Cardiac muscle cell (in vitro differentiated cells and primary cell): Measurements from ENCODE around the gene TERF2IP. TPM values are rescaled to one million over a fixed set of nuclear protein-coding genes. Genes with fewer than 3 reads are reported as not detected.

Experiments used
- DNase-seq, 2 donors: peaks; one replicate each; pipeline versions ENCODE4 v3.0.0 to v3.0.0-alpha.2; 2010 to 2017; ENCODE audit warnings: low read depth in 1 of 2, low spot score in 1 of 2
- H3K27ac ChIP-seq: fragments of 200-600 bp; sonication (generic); 2 replicates; pipeline ENCODE4 v1.5.1; 2016
- H3K27me3 ChIP-seq: fragments of 200-600 bp; sonication (generic); 2 replicates; pipeline ENCODE4 v1.6.0; 2016; ENCODE audit warnings: control low read depth
- H3K36me3 ChIP-seq: fragments of 200-600 bp; sonication (generic); 2 replicates; pipeline ENCODE4 v1.5.1; 2016; ENCODE audit warnings: control low read depth
- H3K4me1 ChIP-seq: fragments of 200-600 bp; sonication (generic); 2 replicates; pipeline ENCODE4 v1.8.1; 2017; ENCODE audit warnings: low read depth, mild to moderate bottlenecking, mixed run types
- H3K4me3 ChIP-seq: fragments of 200-600 bp; sonication (generic); 2 replicates; pipeline ENCODE4 v1.5.1; 2016; ENCODE audit warnings: mild to moderate bottlenecking
- H3K9me3 ChIP-seq: fragments of 200-600 bp; sonication (generic); 2 replicates; pipeline ENCODE4 v1.5.1; 2017; ENCODE audit warnings: low read depth, mild to moderate bottlenecking, control low read depth
- polyA plus RNA-seq: library from polyadenylated mRNA; unstranded; fragments of >200 nt; fragmentation: Nextera tagmentation; extraction: Ambion mirVana; gene quantifications from 2 replicates; pipeline ENCODE4 v1.2.1, GENCODE V29; 2016
- total RNA-seq: library from RNA; depleted of rRNA; stranded (reverse); fragments of >200 nt; gene quantifications from 2 replicates; pipeline ENCODE4 v1.2.3, GENCODE V29; 2016
- TF ChIP-seq, protein P1 (sequence below): IDR thresholded peaks from 2 replicates; pipeline ENCODE4 v1.5.1; 2012; ENCODE audit warnings: low read depth, mild to moderate bottlenecking, low read length

The TERF2IP gene
- total and polyA plus RNA-seq, 2 experiments from 2014 or later = 66.6 to 79.8 TPM

DNA sequence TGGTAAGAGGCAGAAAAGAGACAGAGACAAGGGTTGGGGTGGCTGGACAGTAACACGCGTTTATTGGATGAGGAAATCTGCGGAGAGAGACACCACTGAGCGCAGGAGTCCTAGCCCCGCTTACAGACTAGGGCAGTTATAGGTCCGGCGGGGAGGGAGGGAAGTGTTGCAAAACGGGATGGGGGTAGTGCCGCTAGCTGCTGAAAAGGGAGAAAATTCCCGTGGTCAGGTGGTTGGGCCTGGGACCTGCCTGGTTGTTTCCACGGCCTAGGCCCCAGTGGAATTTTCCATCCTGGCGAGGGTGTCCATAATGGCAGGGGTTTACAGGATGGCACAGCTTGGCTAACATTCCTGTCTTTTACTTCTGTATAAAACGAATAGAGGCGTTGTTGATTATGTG, 34.7 kb downstream of the TERF2IP start:
- peaks cover 1% of the 10 kb centered on the region for H3K4me1 ChIP-seq
- no peaks in the 10 kb centered on the region for H3K36me3 ChIP-seq
- DNase-seq = no peak
- no peaks in the 10 kb centered on the region for H3K9me3 ChIP-seq
- H3K27ac ChIP-seq = no peak overlapping the region
- TF ChIP-seq, protein P1, sequence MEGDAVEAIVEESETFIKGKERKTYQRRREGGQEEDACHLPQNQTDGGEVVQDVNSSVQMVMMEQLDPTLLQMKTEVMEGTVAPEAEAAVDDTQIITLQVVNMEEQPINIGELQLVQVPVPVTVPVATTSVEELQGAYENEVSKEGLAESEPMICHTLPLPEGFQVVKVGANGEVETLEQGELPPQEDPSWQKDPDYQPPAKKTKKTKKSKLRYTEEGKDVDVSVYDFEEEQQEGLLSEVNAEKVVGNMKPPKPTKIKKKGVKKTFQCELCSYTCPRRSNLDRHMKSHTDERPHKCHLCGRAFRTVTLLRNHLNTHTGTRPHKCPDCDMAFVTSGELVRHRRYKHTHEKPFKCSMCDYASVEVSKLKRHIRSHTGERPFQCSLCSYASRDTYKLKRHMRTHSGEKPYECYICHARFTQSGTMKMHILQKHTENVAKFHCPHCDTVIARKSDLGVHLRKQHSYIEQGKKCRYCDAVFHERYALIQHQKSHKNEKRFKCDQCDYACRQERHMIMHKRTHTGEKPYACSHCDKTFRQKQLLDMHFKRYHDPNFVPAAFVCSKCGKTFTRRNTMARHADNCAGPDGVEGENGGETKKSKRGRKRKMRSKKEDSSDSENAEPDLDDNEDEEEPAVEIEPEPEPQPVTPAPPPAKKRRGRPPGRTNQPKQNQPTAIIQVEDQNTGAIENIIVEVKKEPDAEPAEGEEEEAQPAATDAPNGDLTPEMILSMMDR = no peak
- no peaks in the 10 kb centered on the region for H3K27me3 ChIP-seq
- H3K4me3 ChIP-seq = no peak overlapping the region

DNA sequence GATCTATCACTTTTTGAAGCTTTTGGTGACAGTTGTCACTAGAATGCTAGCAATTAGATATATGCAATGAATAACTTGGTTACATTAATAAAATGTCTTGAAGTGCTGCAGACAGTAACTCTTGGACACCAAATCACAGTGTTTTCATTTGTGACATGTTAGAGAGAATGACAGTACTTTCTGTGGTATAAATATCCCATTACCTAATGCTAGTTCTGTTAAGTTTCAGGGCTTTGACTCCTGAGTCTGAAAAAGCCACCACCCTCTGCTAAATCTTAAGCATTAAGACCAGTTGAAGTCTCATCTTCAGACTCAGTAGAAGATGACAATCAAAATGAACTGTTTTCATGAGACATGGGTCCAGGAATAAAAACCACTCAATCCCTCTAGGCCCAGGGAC, 39.8 kb downstream of the TERF2IP start:
- Histone ChIP-seq H3K27me3 (no peaks in the 10 kb centered on the region), H3K36me3 (no peaks in the 10 kb centered on the region), H3K4me1 (no peaks in the 10 kb centered on the region), H3K27ac (no peak overlapping the region), H3K4me3 (no peak overlapping the region), H3K9me3 (no peaks in the 10 kb centered on the region)
- TF ChIP-seq, protein P1 = no peak
- DNase-seq = no peak

DNA sequence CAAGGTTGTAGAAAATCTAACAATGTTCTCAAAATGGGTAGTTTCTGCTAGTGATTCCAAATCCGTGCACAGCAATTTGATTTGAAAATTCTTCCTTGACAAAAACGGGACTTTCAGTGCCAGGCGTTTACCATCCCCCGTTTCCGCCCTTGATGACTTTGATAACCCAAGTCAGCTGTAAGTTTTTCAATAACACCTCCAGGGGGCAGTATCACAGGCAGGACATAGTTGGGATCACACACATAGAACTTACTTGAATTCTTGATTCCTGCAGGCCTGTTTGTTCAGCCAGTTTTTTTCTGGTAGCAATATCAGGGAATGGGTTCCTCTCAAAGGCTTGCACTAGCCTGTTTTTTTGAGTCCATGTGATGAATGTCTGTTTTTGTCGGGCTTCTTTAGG, 48.1 kb downstream of the TERF2IP start:
- H3K27me3 ChIP-seq = no peaks in the 10 kb centered on the region
- no peaks in the 10 kb centered on the region for H3K9me3 ChIP-seq
- no peaks in the 10 kb centered on the region for H3K4me1 ChIP-seq
- no peak overlapping the region for H3K27ac ChIP-seq
- TF ChIP-seq, protein P1 = peak; percentile 7
- no peaks in the 10 kb centered on the region for H3K36me3 ChIP-seq
- DNase-seq = no peak
- H3K4me3 ChIP-seq = no peak overlapping the region

DNA sequence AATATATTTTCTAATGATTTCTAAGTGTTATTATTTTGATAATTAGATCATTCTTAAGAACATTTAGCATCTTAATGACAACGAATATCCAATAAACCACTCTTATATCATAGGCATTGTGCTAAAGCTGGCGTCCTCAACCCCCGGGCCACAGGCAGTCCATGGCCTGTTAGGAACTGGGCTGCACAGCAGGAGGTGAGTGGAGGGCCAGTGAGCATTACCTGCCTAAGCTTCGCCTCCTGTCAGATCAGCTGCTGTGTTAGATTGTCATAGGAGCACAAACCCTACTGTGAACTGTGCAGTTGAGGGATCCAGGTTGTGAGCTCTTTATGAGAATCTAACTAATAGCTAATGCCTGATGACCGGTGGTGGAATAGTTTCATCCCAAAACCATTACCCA, 50.0 kb downstream of the TERF2IP start:
- Histone ChIP-seq H3K4me1 (no peaks in the 10 kb centered on the region), H3K27ac (no peak overlapping the region), H3K36me3 (no peaks in the 10 kb centered on the region), H3K27me3 (no peaks in the 10 kb centered on the region), H3K9me3 (no peaks in the 10 kb centered on the region), H3K4me3 (no peak overlapping the region)
- TF ChIP-seq, protein P1 = no peak
- DNase-seq = no peak

DNA sequence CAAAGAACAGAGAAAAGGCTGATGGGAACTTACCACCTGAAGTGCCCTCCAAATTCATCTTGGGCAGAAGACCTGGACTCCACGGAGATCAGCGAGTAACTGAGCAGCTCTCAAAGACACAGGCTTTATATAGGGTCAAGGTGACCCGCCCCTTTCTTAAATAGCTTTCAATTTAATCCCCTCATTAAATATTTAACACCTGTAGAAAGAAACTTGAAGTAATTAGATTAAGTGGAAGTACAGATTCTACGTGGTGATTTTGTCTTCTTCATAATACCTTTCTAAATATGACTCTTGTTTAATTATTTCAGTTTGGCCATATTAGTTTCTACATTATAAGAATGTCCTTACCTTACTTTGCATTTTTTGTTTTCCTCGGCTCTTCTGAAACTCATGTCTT, 53.8 kb downstream of the TERF2IP start, which contains the start of gene DUXB:
Gene DUXB (minus strand): TSS at position 101 of the 400 bp plus-strand sequence. CDS start 43 bp downstream, at position 58.
- TF ChIP-seq, protein P1 = no peak
- Histone ChIP-seq H3K4me1 (no peaks in the 10 kb centered on the region), H3K4me3 (no peak within 1 kb of the TSS)

DNA sequence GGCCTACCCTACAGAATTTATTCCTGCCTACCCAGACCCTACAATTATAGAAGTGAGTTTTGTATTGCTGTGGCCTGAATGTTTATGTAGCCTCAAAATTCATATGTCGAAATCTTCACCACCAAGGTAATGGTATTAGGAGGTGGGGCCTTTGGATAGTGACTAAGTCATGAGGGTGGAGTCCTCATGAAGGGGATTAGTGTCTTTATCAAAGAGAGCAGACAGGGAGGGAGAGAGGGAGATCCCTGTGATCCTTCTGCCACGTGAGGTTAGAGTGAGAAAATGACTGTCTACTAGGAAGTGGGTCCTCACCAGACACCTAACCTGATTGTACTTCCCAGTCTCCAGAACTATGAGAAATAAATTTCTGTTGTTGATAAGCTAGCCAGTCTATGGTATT, 54.7 kb downstream of the TERF2IP start:
- Histone ChIP-seq H3K4me1 (no peaks in the 10 kb centered on the region), H3K36me3 (no peaks in the 10 kb centered on the region), H3K27ac (no peak overlapping the region), H3K9me3 (no peaks in the 10 kb centered on the region), H3K4me3 (no peak overlapping the region), H3K27me3 (no peaks in the 10 kb centered on the region)
- no peak for DNase-seq
- TF ChIP-seq, protein P1 = no peak

More for the DNA sequence above, 53.8 kb downstream of the TERF2IP start, which contains the start of gene DUXB:
- no peaks in the 10 kb centered on the region for H3K36me3 ChIP-seq
- no peak within 1 kb of the TSS for H3K27ac ChIP-seq
- no peaks in the 10 kb centered on the region for H3K27me3 ChIP-seq
- no peak for DNase-seq
- H3K9me3 ChIP-seq = no peaks in the 10 kb centered on the region
